ENCODE data around the gene DNAJC27.
A peak's percentile ranks its signal among the peaks of the same experiment; 100 is the strongest.

DNAJC27 gene

GRCh38 chr2:24924266-24924665, 47.5 kb downstream of the DNAJC27 start:
- DNase-seq = no peak

GRCh38 chr2:24923106-24923505, 48.6 kb downstream of the DNAJC27 start:
- DNase-seq = no peak

DNA sequence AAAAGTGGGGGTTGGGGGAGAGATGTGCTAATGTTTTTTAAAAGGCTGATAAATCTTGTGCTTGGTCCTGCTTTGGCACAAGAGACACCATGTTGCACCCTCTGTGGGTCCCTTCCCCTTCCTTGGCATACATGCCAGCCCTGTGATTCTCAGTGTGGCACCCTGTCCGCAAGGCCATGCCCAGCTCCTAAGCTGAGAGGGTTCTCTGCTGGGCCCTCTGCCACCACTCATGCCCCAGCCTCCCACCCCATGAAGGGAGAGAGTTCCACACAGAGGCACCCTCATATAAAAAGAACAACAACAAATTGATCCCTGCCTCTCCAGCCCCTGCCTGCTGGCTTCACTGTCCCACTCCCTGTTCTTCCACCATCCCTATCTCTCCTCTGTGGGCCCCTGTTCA, 49.2 kb downstream of the DNAJC27 start:
- no peak for DNase-seq

DNA sequence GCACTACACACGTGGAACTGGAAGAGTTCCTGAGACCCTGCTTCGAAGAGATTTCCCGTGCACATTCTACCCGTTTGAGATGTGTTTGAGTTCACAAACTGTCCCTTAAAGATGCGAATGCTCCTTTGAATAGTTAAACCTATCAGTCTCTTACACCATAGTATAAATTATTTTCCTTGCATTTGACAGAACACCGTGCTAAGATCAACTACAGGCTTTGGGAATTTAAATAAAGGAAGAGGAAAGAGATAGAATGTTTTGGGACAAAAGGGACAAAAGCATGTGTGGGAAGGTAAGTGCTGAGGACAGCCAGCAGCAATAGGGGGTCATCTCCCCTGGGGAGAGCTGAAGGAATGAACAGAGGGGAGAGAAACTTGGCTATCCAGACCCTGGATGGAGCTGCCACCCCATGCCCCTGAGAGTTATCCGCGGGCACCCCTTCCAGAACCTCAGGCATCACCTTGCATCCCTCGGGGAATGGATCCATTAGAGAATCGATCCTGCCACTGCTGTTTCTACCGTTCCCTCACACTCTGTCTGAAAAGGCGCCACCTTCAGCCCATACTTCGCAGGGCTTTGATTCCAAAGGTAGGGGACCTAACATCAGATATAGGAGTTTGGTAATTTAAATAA, 50.8 kb downstream of the DNAJC27 start:
- DNase-seq = no peak

DNA sequence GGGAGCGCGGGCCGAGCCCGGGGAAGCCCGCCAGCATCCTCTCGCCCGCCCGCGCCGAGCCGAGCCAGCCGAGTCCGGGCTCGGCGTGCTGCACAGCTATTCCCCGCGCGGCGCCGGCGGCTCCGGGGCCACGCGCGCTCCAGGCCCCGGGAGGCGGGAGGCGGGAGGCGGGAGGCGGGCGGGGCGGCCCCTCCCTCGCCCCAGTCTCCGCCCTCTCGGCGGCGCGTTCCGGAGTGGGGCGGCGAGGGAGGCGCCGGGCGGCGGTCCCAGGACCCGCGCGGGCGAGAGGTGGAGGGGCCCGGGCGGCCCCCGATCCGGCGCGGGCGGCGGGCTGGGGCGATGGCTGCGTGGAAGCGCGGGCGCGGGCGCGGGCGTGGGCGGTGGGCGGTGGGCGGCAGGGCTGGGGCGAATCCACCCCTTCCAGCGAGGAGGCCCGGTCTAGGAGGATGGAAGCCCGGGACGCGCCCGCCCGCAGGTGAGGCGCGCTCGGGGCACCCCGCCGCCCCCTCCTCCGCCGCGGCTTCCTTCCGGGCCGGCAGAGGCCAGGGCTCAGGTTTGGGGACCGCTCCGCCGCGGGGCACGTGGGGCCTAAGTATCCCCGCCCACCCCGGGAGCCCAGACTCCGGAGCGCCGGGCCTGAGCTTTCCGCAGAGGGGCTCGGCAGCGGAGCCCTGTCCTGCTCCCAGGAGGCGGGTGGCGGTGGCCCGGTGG, 51.5 kb downstream of the DNAJC27 start, which contains the start of gene ADCY3:
Gene ADCY3, minus strand, starts transcription at position 140 of the 711 bp plus-strand sequence. CDS start 1,250 bp downstream, outside the sequence.
- DNase-seq = peak; percentile 60

DNA sequence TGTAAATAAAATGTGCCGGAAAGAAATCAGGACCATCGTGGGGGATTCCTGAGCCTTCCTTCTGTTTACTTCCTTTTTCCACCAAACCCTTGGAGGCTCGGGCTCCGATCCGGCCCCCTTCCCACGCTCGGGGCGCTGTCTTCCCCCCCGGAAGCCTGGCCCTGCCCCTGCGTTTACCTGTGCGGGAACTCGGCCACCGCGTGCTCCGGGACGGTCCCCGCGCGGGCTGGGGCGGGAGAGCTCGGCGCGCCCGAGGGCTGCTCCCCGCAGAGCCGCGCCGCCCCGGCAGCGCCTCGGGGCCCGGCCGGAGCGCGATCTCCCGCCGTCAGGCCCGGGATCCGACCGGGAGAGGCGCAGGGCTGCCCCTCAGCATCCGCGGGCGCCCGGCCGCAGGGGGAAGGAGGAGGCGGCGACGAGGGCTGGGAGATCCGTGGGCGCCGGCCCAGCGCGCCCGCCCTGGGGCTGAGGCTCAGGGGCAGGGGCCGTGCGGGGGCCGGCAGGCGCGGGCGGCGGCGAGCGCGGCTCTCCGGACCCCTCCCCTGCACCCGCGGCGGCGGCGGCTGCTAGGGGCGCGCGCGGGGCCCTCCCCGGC, 52.2 kb downstream of the DNAJC27 start:
- DNase-seq = peak; percentile 39

- DNase-seq = peak; percentile 45
Observed at GRCh38 chr2:24919037-24919505, 52.7 kb downstream of the DNAJC27 start.

GRCh38 chr2:24918326-24919036, 53.3 kb downstream of the DNAJC27 start:
- DNase-seq = no peak

DNA sequence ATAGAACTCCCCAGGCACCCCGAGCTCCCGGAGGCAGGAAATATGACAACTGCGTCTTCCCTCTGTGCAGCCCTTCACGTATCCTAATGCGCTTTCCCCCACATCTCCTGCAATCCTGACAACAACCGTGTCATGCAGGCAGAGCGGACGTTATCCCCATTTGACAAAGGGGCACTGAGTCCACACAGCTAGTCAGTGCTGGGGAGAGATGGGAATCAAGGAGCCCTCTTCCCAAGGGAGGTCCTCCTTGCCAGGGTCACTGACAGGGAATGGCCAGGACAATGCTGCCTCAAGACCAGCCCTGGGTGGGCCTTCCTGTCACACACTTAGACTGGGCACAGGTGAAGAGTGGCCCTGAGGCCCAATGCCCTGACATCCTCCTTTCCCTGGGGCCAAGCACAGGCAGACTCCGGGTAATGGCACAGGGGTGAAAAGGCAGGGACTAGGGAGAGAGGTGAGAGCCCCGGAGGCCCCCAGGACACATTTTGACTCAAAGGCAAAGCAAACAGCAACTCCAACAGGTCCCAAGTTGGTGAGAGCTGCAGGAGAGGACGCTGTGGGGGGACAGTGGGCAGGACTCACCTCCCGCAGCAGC, 53.9 kb downstream of the DNAJC27 start:
- no peak for DNase-seq

DNA sequence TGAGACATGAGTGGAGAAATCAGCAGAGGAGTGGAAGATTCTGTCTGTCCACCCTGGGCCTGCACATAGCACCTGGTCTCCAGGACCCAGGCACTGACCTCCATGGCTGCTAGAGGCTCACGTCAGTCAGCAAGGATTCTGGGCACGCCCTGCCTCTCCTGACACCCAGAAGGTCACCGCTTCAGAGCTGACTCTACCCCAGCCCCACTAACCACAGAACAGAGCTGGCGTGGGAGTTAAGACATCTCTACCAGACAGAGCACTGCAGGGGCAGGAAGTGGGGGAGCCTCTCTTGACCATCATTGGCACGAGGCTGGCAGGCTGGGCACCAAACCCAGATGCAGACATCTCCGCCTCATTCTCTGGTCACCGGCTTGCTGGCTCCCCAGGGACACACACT, 54.7 kb downstream of the DNAJC27 start:
- no peak for DNase-seq

DNA sequence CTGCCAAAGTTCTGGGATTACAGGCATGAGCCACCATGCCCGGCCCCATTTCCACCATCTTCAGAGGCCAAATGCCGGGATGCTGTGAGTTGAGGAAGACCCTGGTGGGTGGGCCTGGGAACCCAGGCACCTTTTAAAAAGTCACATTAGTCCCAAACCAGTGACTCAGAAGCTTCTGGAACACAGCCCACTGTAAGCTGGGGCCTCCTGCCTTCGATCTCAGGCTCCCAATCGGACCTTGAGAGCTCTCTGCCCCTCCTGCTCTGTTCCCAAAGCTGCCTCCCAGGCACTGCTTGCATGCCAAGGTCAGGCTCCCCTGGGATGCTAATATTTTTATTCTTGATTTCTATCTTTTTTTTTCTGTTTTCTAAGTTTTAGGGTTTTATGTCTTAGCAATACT, 56.0 kb downstream of the DNAJC27 start:
- no peak for DNase-seq

DNA sequence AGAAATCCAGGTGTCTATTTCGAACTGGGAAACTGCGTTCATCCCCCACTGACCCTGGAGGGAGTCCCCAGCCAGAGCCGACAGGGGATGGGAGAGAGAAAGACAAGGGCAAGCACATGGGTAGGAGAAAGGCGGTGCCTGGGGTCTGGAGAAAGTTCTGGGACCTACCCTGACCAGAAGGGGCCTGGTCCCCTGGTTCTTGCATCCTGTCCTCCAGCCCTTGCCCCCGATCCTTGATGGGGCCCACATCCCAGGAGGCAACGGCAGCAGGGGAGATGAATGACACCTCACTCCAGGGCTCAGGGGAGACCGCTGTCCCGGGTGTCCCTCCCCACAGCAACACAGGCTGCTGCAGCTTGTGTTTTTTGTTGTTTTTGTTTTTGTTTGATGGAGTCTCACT, 56.6 kb downstream of the DNAJC27 start:
- DNase-seq = no peak

DNA sequence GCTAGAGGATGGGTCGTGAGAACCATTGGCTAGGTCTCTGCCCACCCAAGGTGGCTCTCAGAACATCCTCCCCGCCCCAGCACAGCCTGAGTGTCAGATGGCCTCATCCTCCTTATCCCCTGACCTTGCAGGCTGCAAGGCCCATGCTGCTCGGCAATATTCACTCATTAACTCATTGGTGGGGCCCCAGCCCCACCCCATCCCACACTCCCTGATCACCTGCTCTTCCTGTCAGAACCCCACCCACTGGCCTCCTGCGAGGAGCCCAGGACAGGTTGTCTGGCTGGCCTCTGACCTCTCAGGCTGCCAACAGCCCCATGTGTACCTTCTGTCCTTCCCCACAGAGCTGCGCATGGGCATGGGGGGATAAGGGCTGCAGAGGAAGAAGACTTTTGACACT, 57.0 kb downstream of the DNAJC27 start:
- no peak for DNase-seq

- no peak for DNase-seq
Observed at GRCh38 chr2:24913911-24914310, 57.8 kb downstream of the DNAJC27 start.

GRCh38 chr2:24912986-24913385, 58.8 kb downstream of the DNAJC27 start:
- DNase-seq = no peak

DNA sequence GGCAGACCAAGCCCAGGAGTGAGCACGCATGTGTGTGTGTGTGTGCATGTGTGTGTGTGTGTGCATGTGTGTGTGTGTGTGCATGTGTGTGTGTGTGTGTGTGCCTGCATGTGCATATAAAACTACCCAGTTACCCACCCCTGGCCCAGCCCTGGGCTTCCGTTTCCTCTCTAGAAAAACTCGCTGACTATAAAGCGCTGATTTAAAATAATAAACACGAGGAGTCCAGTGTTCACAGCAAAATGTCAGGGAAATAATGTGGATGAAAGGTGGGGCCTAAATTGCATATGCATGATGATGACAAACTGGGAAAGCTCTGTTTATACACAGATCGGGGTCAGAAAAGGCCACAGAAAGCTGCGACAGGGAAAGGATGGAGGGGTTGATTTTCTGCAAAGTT, 59.2 kb downstream of the DNAJC27 start:
- no peak for DNase-seq

DNA sequence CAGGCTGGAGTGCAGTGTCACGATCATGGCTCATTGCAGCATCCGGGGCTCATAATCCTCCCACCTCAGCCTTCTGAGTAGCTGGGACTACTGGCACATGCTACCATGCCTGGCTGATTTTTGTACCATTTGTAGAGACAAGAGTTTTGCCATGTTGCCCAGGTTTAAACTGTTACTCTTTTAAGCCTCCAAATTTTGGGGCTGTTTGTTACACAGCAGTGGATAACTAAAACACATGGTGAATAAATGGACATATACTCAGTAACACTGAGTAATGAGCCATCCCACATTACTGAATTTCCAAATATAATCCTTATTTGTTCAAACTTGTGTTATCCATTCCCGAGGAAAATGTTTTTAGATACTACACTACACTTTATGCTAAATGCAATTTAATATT, 61.5 kb downstream of the DNAJC27 start:
- no peak for DNase-seq

DNA sequence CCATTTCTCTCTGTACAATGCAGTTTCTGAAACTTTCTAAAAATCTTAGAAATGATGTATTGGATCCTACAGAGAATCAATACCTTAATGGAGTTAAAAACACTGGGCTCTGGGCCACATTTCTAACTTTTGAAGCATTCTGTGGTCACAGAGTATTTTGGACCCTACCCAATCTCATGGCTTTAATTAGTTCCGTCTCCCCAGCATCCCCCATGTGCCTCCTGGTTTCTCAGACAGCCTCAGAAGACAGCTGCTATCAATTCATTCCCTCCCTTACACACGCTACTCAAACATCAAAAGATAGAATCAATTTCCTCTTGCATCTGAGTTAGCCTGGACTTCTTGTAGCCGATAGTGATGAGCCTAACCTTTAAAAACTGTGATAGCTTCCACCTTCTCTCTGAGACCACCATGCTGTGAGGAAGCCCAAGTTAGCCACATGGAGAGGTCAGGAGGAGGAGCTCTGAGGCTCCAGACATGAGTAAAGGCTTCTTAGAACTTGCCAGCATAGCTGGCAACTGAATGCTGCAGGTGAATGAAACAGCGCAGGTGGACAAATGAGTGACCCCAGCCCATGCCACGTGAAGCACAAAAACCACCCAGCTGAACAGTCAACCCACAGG, 62.1 kb downstream of the DNAJC27 start:
- no peak for DNase-seq

DNA sequence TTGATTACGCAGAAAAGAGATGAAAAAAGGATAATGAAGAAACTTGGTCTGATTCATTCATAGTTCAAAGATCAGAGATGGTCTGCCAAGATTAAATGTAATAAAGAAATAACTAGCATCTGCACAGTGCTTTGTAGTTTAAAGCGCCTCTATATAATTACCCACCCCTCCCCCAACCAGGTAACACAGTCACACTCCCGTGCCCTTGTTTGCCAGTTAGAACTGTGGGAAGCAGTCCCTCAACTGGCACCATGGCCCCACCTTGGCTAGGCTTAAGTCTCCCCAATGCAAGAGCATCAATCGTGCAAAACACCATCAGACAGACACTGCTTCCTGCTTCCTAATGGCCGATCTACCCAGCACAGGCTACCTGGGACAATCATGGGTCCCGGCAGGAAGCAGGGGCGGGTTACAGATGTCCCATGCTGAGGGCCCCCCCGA, 63.3 kb downstream of the DNAJC27 start:
- DNase-seq = no peak

DNA sequence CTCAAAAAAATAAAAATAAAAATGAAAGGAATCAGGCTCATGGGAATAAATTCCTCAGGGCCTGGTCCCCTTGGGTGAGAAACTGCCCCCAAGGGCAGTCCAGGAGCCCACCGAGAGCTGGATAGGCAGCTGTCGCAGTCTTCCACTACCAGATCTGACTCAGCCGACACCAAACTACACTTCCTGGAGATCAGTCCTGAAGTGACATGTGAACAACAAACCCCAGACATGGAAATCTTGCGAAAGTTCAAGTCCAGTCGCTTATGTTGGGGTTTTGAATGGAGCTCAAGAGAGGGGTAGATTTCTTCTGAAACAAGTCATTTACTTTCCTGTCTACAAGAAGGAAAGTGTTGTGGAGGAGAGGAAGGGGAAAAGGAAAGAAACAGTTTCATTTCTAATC, 64.6 kb downstream of the DNAJC27 start:
- DNase-seq = no peak

DNA sequence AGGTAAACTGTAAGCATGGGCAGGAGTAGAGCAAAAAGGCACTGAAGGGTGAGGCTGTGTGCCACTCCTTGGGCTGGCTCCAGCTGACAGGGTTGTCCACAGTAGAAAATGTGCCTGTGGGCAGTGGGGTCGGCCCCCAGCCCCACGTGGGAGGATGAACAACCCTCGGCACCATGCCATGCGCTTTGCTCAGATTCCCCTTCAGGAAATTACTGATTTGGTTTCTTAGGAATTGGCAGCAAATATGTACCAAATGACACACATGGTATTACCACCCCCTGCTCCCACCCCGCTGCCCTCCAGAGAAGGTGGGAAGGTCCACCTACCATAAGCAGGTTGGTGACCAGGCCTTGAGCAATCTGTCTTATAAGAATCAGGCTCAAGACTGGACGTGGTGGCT, 65.3 kb downstream of the DNAJC27 start:
- DNase-seq = no peak
